ENCODE data around the gene IRF9. TPM values are rescaled to one million over a fixed set of nuclear protein-coding genes. Genes with fewer than 3 reads are reported as not detected.

IRF9 gene
- total RNA-seq, 4 donors from 2014 or later = 31.6 to 83.1 (median 55.9) TPM

GRCh38 chr14:24138396-24139271, 22.4 kb upstream of the IRF9 start:
- no peak for TF ChIP-seq CTCF (IDR thresholded peaks at IDR 0.05; ENCODE audit: low read depth)

DNA sequence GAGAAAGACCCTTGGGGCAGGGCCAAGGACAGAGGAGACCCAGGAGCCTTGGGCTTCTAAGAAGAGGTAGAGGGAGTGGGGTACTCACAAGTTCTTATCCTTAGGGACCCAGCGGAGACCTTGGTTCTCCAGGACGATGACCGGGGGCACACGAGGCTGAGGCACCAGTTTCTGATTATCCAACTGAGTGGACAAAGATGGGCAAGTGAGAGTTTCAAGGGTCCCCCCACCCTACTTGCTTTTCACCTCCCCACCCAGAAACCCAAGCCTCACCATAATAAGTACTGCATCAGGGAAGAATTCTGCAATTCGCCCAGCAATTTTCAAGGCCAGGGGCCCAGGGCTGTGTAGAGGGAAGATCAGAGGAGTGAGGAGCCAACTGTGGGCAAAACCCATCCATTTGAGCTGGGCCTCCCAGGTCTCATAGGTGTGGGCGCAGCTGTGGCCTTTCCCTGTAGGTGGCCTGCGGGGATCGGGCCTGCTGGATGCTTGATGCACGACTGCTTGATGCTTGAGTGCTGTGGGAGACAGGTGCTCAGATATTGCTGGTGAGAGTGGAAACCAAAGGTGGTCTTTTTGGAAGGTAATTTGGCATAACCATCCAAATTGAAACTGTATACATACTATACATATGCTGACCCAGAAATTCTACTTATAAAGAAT, 21.7 kb upstream of the IRF9 start:
- no peak for TF ChIP-seq CTCF (IDR thresholded peaks at IDR 0.05; ENCODE audit: low read depth)

DNA sequence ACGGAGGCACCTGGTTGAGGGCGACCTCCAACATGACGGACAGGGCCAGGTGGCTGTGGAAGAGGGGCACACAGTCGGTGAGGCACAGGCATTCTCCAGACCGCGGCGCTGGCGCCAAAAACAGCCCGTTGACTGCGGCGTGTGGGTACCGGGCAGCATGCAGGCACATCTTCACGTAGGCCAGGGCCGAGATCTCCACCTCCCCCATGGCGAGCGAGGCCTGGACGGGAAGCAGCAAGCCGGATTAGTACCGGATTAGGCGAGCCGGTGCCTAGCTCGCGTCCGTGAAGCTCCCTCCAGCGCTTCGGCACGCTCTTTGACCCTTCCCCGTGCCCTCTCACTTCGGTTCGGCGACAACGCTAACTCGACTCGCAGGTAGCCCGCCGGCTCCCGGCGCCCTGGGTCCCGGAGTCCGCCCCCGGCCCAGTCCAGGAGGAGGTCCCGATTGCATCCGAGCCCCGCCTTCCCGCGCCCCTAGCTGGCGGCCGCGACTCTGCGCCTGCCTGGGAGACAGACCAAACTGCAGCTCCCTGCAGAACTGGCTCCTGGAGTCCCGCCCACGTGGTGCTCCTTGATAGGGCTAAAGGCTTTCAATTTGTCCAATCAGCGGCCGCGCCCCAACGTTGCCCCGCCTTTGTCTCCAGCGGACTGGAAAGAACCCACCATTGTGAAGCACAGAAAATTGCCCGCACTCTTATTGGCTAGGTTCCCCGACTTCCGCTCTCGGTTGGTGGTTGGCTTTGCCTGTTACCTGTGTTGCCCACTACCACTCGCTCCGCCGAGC, 19.8 kb upstream of the IRF9 start, which contains the start of gene EMC9:
Gene EMC9 (minus strand): TSS at position 495 of the 784 bp plus-strand sequence. CDS start 287 bp downstream, at position 208.
- TF ChIP-seq CTCF (IDR thresholded peaks at IDR 0.05; ENCODE audit: low read depth) = no peak

DNA sequence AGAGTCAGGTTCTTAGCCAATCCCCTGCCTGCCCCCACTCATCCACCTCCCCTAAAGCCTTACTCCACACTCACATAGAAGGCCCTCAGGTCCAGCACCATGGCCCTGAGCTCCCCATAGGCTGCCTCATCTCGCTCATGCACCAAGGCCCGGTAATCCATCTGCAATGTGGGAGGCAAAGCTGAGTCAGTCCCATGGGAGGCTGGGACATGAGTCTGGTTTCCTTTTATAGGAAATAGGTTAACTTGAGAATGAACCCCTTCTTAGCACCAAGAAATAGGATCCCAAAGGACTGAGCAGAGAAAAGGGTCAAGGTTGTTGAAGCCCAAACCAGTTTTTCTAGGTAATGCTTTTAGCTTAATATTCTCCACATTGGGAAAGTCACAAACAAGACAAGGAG, 17.6 kb upstream of the IRF9 start:
- no peak for TF ChIP-seq CTCF (IDR thresholded peaks at IDR 0.05; ENCODE audit: low read depth)

DNA sequence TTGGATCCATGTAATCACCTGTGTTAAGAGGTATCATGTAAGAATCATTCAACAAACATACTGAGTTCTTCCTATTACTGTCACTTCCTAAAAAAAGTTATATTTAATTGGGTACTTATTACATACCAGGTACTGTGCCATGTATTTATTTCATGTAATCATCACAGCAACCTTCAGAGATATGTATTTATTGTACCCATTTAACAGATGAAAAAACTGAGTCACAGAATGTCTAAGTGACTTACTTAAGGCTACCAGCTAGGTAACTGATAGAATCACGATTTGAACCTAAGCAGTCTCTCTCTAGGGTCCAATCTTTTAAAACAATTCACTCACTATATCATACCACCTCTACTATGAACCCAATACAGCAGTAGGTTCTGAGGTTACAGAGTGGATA, 16.6 kb upstream of the IRF9 start:
- no peak for TF ChIP-seq CTCF (IDR thresholded peaks at IDR 0.05; ENCODE audit: low read depth)

GRCh38 chr14:24145219-24145618, 15.8 kb upstream of the IRF9 start:
- no peak for TF ChIP-seq CTCF (IDR thresholded peaks at IDR 0.05; ENCODE audit: low read depth)

All from subcutaneous adipose tissue (tissue), 4 donors.